ENCODE measurements around the gene SLC25A13. TPM values are rescaled to one million over a fixed set of nuclear protein-coding genes. Genes with fewer than 3 reads are reported as not detected.

Gene SLC25A13
- total RNA-seq, 1 experiment from 2014 or later, result 71.7 TPM

DNA sequence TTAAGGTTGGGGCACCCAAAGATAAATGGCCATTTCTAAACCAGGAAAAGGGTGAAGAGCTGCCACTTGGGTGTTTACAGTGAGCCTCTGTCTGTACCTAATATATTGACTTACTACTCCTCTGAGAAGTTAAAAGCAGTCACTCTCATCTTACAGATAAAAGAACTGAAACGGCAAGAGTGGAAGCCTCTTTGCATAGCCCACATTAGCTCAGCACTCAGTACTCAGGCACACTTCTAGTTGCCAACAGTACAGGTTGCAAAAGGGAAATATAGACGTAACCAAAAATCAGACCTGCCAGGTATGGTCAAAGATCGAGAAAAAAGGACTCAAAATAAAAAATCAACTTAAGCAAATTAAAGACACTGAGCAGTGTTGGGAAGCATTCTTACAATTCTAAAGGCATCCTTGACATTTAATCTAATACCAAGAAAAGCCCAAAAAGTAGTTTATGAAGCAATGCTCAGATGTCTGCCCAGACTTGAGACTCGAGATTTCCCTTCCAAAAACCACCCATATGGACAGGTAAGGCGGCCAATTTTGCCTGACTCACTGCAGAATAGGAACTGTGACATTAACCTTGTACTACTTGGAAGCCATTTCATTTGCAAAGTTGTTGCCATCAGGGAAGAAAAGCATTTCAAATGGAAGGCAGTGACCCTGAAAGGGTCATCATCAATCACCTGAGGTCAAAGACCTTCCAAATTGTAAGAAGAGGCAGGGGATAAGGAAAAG lies 139.3 kb downstream of the SLC25A13 start:
- no peak overlapping the region for H3K14ac ChIP-seq (ENCODE audit: insufficient read depth, low read length)

More for the DNA sequence above, 139.3 kb downstream of the SLC25A13 start:
- Histone ChIP-seq H2BK12ac (ENCODE audit: insufficient read length, low read depth, low read length) (no peak overlapping the region), H3K9ac (ENCODE audit: extremely low read depth, insufficient read length, low read length) (no peak overlapping the region), H3K9me3 (ENCODE audit: control insufficient read depth, low read depth, low read length) (no peaks in the 10 kb centered on the region), H3K23ac (ENCODE audit: insufficient read length, low read depth, low read length) (no peak overlapping the region), H2BK15ac (ENCODE audit: low read depth, low read length) (no peak overlapping the region), H3K4me2 (ENCODE audit: insufficient read depth, insufficient read length, low read length) (no peak overlapping the region), H2BK5ac (ENCODE audit: insufficient read length, low read length) (no peak overlapping the region), H3K27me3 (ENCODE audit: insufficient read depth, low read length) (no peaks in the 10 kb centered on the region), H4K91ac (ENCODE audit: insufficient read length, low read depth, low read length) (no peak overlapping the region), H3K23me2 (ENCODE audit: insufficient read length, low read depth, low read length, poor library complexity, severe bottlenecking) (no peaks in the 10 kb centered on the region), H2AK5ac (ENCODE audit: insufficient read length, low read length) (no peak overlapping the region), H3K56ac (ENCODE audit: insufficient read length, low read depth, low read length) (no peak overlapping the region), H2BK120ac (ENCODE audit: low read depth, low read length, poor library complexity, severe bottlenecking) (no peak overlapping the region), H4K20me1 (ENCODE audit: control insufficient read depth, insufficient read depth, insufficient read length) (no peaks in the 10 kb centered on the region), H3K18ac (ENCODE audit: insufficient read length, low read depth, low read length) (no peak overlapping the region), H4K5ac (ENCODE audit: insufficient read length, low read depth, low read length) (no peak overlapping the region), H3K79me2 (ENCODE audit: insufficient read depth, low read length) (no peaks in the 10 kb centered on the region), H3K4ac (ENCODE audit: low read depth, low read length) (no peak overlapping the region), H3K79me1 (ENCODE audit: insufficient read depth, low read depth, low read length, poor library complexity, severe bottlenecking) (no peaks in the 10 kb centered on the region), H4K8ac (replicated peaks; ENCODE audit: insufficient read length, low read depth, low read length) (no peak overlapping the region), H2AFZ (ENCODE audit: low read length) (no peak overlapping the region), H3T11ph (ENCODE audit: low read length) (no peak overlapping the region), H3K4me1 (ENCODE audit: insufficient read depth, low read length) (peaks cover 3% of the 10 kb centered on the region; the same call in 1 of the 2 replicates), H3K27ac (ENCODE audit: insufficient read length, low read depth, low read length) (no peak overlapping the region), H2BK20ac (ENCODE audit: low read depth, low read length, poor library complexity, severe bottlenecking) (no peak overlapping the region)
- no CpG with 5 or more reads among the region's 5 CpGs for WGBS (ENCODE audit: extremely low coverage, insufficient read length, low lambda C conversion rate)
- Mint-ChIP-seq H3K4me1 (peaks cover 44% of the 10 kb centered on the region in 2 experiments), H3K27me3 (ENCODE audit: low read depth) (no peaks in the 10 kb centered on the region), H3K4me3 (no peak overlapping the region), H3K36me3 (ENCODE audit: insufficient read depth in 1 of 3, low read depth in 3 of 3) (peaks cover 4 to 19% (median 14%) of the 10 kb centered on the region in 3 experiments; a peak in 6 of 7 replicates), H3K27ac (no peak overlapping the region; a peak in 1 of 7 replicates), H3K9me3 (no peaks in the 10 kb centered on the region)
- no peak for DNase-seq
- TF ChIP-seq, protein P1, sequence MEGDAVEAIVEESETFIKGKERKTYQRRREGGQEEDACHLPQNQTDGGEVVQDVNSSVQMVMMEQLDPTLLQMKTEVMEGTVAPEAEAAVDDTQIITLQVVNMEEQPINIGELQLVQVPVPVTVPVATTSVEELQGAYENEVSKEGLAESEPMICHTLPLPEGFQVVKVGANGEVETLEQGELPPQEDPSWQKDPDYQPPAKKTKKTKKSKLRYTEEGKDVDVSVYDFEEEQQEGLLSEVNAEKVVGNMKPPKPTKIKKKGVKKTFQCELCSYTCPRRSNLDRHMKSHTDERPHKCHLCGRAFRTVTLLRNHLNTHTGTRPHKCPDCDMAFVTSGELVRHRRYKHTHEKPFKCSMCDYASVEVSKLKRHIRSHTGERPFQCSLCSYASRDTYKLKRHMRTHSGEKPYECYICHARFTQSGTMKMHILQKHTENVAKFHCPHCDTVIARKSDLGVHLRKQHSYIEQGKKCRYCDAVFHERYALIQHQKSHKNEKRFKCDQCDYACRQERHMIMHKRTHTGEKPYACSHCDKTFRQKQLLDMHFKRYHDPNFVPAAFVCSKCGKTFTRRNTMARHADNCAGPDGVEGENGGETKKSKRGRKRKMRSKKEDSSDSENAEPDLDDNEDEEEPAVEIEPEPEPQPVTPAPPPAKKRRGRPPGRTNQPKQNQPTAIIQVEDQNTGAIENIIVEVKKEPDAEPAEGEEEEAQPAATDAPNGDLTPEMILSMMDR (conservative IDR thresholded peaks at IDR 0.05), result no peak

Data from H9 (cell line).